Measurements from ENCODE around the gene KRT3.

The KRT3 gene

GRCh38 chr12:52821826-52822660 is 26.1 kb upstream of the KRT3 start:
- H3K4me1 Mint-ChIP-seq: peaks cover 9% of the 10 kb centered on the region
- H3K9me3 Mint-ChIP-seq: no peaks in the 10 kb centered on the region
- CTCF ChIA-PET: no interaction called here
- H3K36me3 Mint-ChIP-seq: no peaks in the 10 kb centered on the region
- no peak overlapping the region for H3K4me3 Mint-ChIP-seq
- H3K27me3 Mint-ChIP-seq: peaks cover 8% of the 10 kb centered on the region
- H3K27ac Mint-ChIP-seq: no peak overlapping the region
- DNase-seq: no peak

- DNase-seq: no peak
- H3K27me3 Mint-ChIP-seq: peaks cover 4% of the 10 kb centered on the region
- H3K4me3 Mint-ChIP-seq: no peak overlapping the region
- H3K36me3 Mint-ChIP-seq: no peaks in the 10 kb centered on the region
- H3K9me3 Mint-ChIP-seq: no peaks in the 10 kb centered on the region
- H3K4me1 Mint-ChIP-seq: peaks cover 9% of the 10 kb centered on the region
- CTCF ChIA-PET: no interaction called here
- no peak overlapping the region for H3K27ac Mint-ChIP-seq
Measured at GRCh38 chr12:52821071-52821730, 25.3 kb upstream of the KRT3 start.

GRCh38 chr12:52820521-52820920 is 24.6 kb upstream of the KRT3 start:
- Mint-ChIP-seq H3K4me3 (no peak overlapping the region), H3K36me3 (no peaks in the 10 kb centered on the region), H3K27me3 (peaks cover 4% of the 10 kb centered on the region), H3K27ac (no peak overlapping the region), H3K4me1 (peaks cover 9% of the 10 kb centered on the region), H3K9me3 (no peaks in the 10 kb centered on the region)
- CTCF ChIA-PET: no interaction called here
- DNase-seq: no peak

- Mint-ChIP-seq H3K9me3 (no peaks in the 10 kb centered on the region), H3K27ac (no peak overlapping the region), H3K4me1 (peaks cover 9% of the 10 kb centered on the region), H3K4me3 (no peak overlapping the region), H3K27me3 (peaks cover 4% of the 10 kb centered on the region), H3K36me3 (no peaks in the 10 kb centered on the region)
- CTCF ChIA-PET: no interaction called here
- DNase-seq: no peak
Measured at GRCh38 chr12:52819731-52820510, 24.0 kb upstream of the KRT3 start.

GRCh38 chr12:52818887-52819420 is 23.0 kb upstream of the KRT3 start:
- Mint-ChIP-seq H3K27ac (no peak overlapping the region), H3K4me3 (no peak overlapping the region), H3K27me3 (peaks cover 8% of the 10 kb centered on the region), H3K9me3 (no peaks in the 10 kb centered on the region), H3K36me3 (no peaks in the 10 kb centered on the region), H3K4me1 (peaks cover 9% of the 10 kb centered on the region)
- CTCF ChIA-PET: no interaction called here
- no peak for DNase-seq

GRCh38 chr12:52818388-52818787 is 22.5 kb upstream of the KRT3 start:
- no peak for DNase-seq
- Mint-ChIP-seq H3K36me3 (no peaks in the 10 kb centered on the region), H3K4me1 (peaks cover 9% of the 10 kb centered on the region), H3K27ac (no peak overlapping the region), H3K27me3 (peaks cover 11% of the 10 kb centered on the region), H3K4me3 (no peak overlapping the region), H3K9me3 (no peaks in the 10 kb centered on the region)
- CTCF ChIA-PET: interaction anchor here (1.4 kb wide), 1 partner anchor 61 kb away, joined by 4 read pairs; no protein-coding TSS in a partner anchor

GRCh38 chr12:52817699-52818238 is 21.9 kb upstream of the KRT3 start:
- peaks cover 9% of the 10 kb centered on the region for H3K4me1 Mint-ChIP-seq
- no peaks in the 10 kb centered on the region for H3K9me3 Mint-ChIP-seq
- H3K27me3 Mint-ChIP-seq: peaks cover 12% of the 10 kb centered on the region
- H3K4me3 Mint-ChIP-seq: no peak overlapping the region
- CTCF ChIA-PET: interaction anchor here (1.4 kb wide), 1 partner anchor 62 kb away, joined by 4 read pairs; no protein-coding TSS in a partner anchor
- H3K27ac Mint-ChIP-seq: no peak overlapping the region
- no peak for DNase-seq
- H3K36me3 Mint-ChIP-seq: no peaks in the 10 kb centered on the region

GRCh38 chr12:52817003-52817698 is 21.2 kb upstream of the KRT3 start:
- DNase-seq: no peak
- Mint-ChIP-seq H3K36me3 (no peaks in the 10 kb centered on the region), H3K27ac (no peak overlapping the region), H3K9me3 (no peaks in the 10 kb centered on the region), H3K4me3 (no peak overlapping the region), H3K4me1 (peaks cover 9% of the 10 kb centered on the region), H3K27me3 (peaks cover 12% of the 10 kb centered on the region)
- CTCF ChIA-PET: interaction anchor here (1.4 kb wide), 1 partner anchor 62 kb away, joined by 4 read pairs; no protein-coding TSS in a partner anchor

- Mint-ChIP-seq H3K27me3 (peaks cover 12% of the 10 kb centered on the region), H3K4me3 (no peak overlapping the region), H3K27ac (no peak overlapping the region), H3K4me1 (peaks cover 9% of the 10 kb centered on the region), H3K36me3 (no peaks in the 10 kb centered on the region), H3K9me3 (no peaks in the 10 kb centered on the region)
- DNase-seq: no peak
- CTCF ChIA-PET: interaction anchor here (0.6 kb wide), 1 partner anchor 262 kb away, joined by 3 read pairs; no protein-coding TSS in a partner anchor
Measured at GRCh38 chr12:52815676-52816588, 20.0 kb upstream of the KRT3 start.

GRCh38 chr12:52815161-52815560 is 19.2 kb upstream of the KRT3 start:
- no peak overlapping the region for H3K27ac Mint-ChIP-seq
- H3K36me3 Mint-ChIP-seq: no peaks in the 10 kb centered on the region
- no peak for DNase-seq
- H3K4me3 Mint-ChIP-seq: no peak overlapping the region
- H3K27me3 Mint-ChIP-seq: peaks cover 10% of the 10 kb centered on the region
- H3K4me1 Mint-ChIP-seq: peaks cover 9% of the 10 kb centered on the region
- CTCF ChIA-PET: no interaction called here
- no peaks in the 10 kb centered on the region for H3K9me3 Mint-ChIP-seq

- CTCF ChIA-PET: no interaction called here
- Mint-ChIP-seq H3K4me1 (peaks cover 9% of the 10 kb centered on the region), H3K36me3 (no peaks in the 10 kb centered on the region), H3K27me3 (peaks cover 8% of the 10 kb centered on the region), H3K27ac (no peak overlapping the region), H3K4me3 (no peak overlapping the region), H3K9me3 (no peaks in the 10 kb centered on the region)
- no peak for DNase-seq
Measured at GRCh38 chr12:52814710-52815155, 18.8 kb upstream of the KRT3 start.

- DNase-seq: no peak
- H3K27me3 Mint-ChIP-seq: peaks cover 8% of the 10 kb centered on the region
Measured at GRCh38 chr12:52813885-52814709, 18.2 kb upstream of the KRT3 start, which contains the start of gene KRT4. Gene KRT4 (minus strand): TSS chr12:52814116. CDS start chr12:52814058, 58 bp downstream.

More at GRCh38 chr12:52813885-52814709, 18.2 kb upstream of the KRT3 start, which contains the start of gene KRT4:
- H3K4me1 Mint-ChIP-seq: peaks cover 9% of the 10 kb centered on the region
- no peak within 1 kb of the TSS for H3K4me3 Mint-ChIP-seq
- H3K27ac Mint-ChIP-seq: no peak within 1 kb of the TSS
- H3K9me3 Mint-ChIP-seq: no peaks in the 10 kb centered on the region
- CTCF ChIA-PET: no interaction called here
- no peaks in the 10 kb centered on the region for H3K36me3 Mint-ChIP-seq

Data from activated naive CD4-positive, alpha-beta T cell treated with anti-CD3 and anti-CD28 coated beads, Interleukin-2, amount 10 ng/mL, durations not matched to agents 7 days and 5 days (primary cell).